ENCODE data around the gene F7.

DNA sequence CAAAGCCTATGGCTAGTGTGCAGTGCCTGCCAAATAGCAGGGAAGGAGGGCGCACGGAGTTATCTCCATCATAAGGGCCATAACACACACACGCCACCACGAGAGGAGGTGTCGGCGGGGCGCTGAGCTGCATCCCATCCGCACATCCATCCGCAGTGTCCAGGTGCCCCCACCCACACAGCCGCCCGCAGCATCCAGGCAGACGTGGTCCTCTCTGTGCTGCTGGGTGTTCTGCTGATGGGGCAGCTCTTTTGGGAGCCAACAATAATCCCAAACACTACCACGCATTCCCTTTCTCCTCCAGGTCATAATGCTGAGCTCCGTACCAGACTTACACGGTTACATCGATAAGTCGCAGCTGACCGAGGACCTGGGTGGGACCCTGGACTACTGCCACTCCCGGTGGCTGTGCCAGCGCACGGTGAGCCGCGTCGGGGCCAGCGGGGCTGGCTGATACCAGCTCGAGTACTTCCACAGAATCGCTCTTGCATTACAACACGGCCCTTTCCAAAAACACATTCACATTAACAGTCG is 41.5 kb upstream of the F7 start:
- TF ChIP-seq EP300 (IDR thresholded peaks at IDR 0.05; ENCODE audit: borderline replicate concordance) (no peak), YY1 (IDR thresholded peaks at IDR 0.05; ENCODE audit: low read depth) (no peak)

Measured in Ishikawa (cell line).